Upper lobe of left lung (tissue), 6 donors: ENCODE results near the gene PIP4K2C. TPM values are rescaled to one million over a fixed set of nuclear protein-coding genes. Genes with fewer than 3 reads are reported as not detected.

ENCODE experiments used
- ATAC-seq, 2 donors: fragments of 200-7000 bp; cut with Tn5 transposase; one replicate each; pipeline ENCODE4 v1.9.1; 2022; ENCODE audit warnings: mild to moderate bottlenecking in 2 of 2, moderate library complexity in 2 of 2; ENCODE audit not compliant: low FRiP score in 2 of 2
- DNase-seq, 2 donors: peaks; one replicate each; pipeline ENCODE4 v3.0.0-alpha.2; 2019 to 2020
- H3K27ac ChIP-seq, 4 donors: fragments of 200-600 bp; sonication (generic); one replicate each; pipeline ENCODE4 v1.5.1; 2016 to 2019
- H3K27me3 ChIP-seq, 4 donors: fragments of 200-600 bp; sonication (generic); one replicate each; pipeline ENCODE4 v1.5.1; 2017 to 2019
- H3K36me3 ChIP-seq, 4 donors: fragments of 200-600 bp; sonication (generic); one replicate each; pipeline ENCODE4 v1.5.1; 2016 to 2019
- H3K4me1 ChIP-seq, 4 donors: fragments of 200-600 bp; sonication (generic); one replicate each; pipeline ENCODE4 v1.5.1; 2018 to 2019
- H3K4me3 ChIP-seq, 4 donors: fragments of 200-600 bp; sonication (generic); one replicate each; pipeline ENCODE4 v1.5.1; 2017 to 2019; ENCODE audit warnings: mild to moderate bottlenecking in 2 of 4, moderate library complexity in 1 of 4
- H3K9me3 ChIP-seq, 4 donors: fragments of 200-600 bp; sonication (generic); one replicate each; pipeline ENCODE4 v1.5.1; 2018 to 2019
- EP300 ChIP-seq, 4 donors: sonication (generic); formaldehyde crosslinking; IDR thresholded peaks; one replicate each; pipeline ENCODE4 v1.5.1; 2017; ENCODE audit warnings: antibody characterized with exemption in 4 of 4, control low read depth in 2 of 4
- POLR2A ChIP-seq, 4 donors: fragments of 450-650 bp; IDR thresholded peaks; one replicate each; pipeline ENCODE4 v1.5.1; 2016 to 2017; ENCODE audit warnings: antibody characterized with exemption in 4 of 4, mild to moderate bottlenecking in 2 of 4
- POLR2AphosphoS5 ChIP-seq, 2 donors: sonication (generic); formaldehyde crosslinking; IDR thresholded peaks; one replicate each; pipeline ENCODE4 v1.5.1; 2017; ENCODE audit warnings: antibody characterized with exemption in 2 of 2
- whole genome bisulfite sequencing, 2 donors: methylation state at CpG; one replicate each; pipeline ENCODE4 v1.1.5; 2017 to 2018; 5-methylcytosine and 5-hydroxymethylcytosine counted together
- total RNA-seq, 6 donors: library from RNA; depleted of rRNA in 4 of 6; stranded (reverse); fragments of >200 nt in 4 of 6; gene quantifications; one replicate each; pipeline versions ENCODE4 v1.1.0 to v1.2.1, GENCODE V29; 2016 to 2021
- TF ChIP-seq, protein P1 (sequence below), 6 experiments: fragments of 450-650 bp in 4 of 6; fragments of 200-600 bp in 2 of 6; sonication (generic) in 2 of 6; IDR thresholded peaks; one replicate each; pipeline ENCODE4 v1.5.1; 2016 to 2019; ENCODE audit warnings: antibody characterized with exemption in 6 of 6
- donor health status: DM: no; HTN: no; CAD: no; lungs with moderate emphysema.
- donor health status: DM: no; HTN: yes; CAD: no; lungs with severe emphysema.

The PIP4K2C gene
- total RNA-seq, 6 donors from 2014 or later, result 13.4 to 56.7 (median 30.7) TPM

DNA sequence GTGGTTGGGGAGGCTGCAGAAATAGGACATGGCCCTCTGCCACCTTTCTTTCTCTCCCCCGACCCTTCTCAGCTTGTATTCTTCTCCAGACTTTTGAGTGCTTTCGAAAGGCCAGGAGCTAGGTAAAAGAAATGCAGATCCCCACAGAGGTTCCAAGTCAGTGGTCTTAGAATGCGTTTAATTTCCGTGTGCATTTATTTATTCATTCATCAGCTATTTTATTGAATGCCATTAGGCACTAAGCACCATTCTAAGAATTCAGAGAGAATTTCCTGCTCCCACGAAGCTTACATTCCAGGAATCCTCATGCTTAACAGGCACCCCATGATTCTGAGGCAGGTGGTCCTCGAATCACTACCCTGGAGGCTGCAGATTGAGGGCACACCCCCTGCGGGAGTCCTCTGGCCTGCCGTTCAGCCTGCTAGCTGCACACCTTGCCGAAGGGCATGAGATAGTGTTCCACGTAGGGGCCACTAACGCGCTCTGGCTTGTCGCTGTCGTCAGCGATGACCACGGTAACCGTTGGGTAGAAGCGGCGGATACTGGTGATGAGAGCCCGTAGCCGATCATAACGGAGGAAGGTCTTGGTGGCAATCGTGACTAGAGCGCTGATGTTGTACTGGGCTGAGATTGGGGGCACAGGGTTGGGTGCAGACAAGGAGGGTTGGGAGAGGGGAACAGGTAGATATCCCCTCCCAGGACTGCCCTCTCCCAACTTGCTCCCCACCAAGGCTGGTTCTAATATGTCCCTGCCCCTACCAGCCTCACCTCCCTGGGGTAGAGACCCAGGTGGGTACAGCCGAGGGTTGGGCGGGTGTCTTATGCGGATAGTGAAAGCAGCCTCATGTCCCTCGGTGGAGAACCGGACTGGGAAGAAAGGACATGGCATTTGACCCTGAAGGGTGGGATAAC lies 37.5 kb downstream of the PIP4K2C start:
- 58 to 62% methylated on average over 22 to 29 of the region's 29 CpGs for WGBS, 2 donors
- DNase-seq, result no peak
- no peak overlapping the region for H3K27ac ChIP-seq
- H3K4me3 ChIP-seq, result no peak overlapping the region
- peaks cover 0 to 73% (median 24%) of the 10 kb centered on the region in 4 donors for H3K27me3 ChIP-seq
- TF ChIP-seq EP300 (IDR thresholded peaks at IDR 0.05) (no peak), POLR2A (IDR thresholded peaks at IDR 0.05) (no peak), POLR2AphosphoS5 (IDR thresholded peaks at IDR 0.05) (no peak)
- TF ChIP-seq, protein P1, sequence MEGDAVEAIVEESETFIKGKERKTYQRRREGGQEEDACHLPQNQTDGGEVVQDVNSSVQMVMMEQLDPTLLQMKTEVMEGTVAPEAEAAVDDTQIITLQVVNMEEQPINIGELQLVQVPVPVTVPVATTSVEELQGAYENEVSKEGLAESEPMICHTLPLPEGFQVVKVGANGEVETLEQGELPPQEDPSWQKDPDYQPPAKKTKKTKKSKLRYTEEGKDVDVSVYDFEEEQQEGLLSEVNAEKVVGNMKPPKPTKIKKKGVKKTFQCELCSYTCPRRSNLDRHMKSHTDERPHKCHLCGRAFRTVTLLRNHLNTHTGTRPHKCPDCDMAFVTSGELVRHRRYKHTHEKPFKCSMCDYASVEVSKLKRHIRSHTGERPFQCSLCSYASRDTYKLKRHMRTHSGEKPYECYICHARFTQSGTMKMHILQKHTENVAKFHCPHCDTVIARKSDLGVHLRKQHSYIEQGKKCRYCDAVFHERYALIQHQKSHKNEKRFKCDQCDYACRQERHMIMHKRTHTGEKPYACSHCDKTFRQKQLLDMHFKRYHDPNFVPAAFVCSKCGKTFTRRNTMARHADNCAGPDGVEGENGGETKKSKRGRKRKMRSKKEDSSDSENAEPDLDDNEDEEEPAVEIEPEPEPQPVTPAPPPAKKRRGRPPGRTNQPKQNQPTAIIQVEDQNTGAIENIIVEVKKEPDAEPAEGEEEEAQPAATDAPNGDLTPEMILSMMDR (IDR thresholded peaks at IDR 0.05), result no peak
- ATAC-seq, result no peak
- peaks cover 21 to 34% (median 29%) of the 10 kb centered on the region in 4 donors for H3K4me1 ChIP-seq
- no peaks in the 10 kb centered on the region for H3K9me3 ChIP-seq
- H3K36me3 ChIP-seq, result no peaks in the 10 kb centered on the region

DNA sequence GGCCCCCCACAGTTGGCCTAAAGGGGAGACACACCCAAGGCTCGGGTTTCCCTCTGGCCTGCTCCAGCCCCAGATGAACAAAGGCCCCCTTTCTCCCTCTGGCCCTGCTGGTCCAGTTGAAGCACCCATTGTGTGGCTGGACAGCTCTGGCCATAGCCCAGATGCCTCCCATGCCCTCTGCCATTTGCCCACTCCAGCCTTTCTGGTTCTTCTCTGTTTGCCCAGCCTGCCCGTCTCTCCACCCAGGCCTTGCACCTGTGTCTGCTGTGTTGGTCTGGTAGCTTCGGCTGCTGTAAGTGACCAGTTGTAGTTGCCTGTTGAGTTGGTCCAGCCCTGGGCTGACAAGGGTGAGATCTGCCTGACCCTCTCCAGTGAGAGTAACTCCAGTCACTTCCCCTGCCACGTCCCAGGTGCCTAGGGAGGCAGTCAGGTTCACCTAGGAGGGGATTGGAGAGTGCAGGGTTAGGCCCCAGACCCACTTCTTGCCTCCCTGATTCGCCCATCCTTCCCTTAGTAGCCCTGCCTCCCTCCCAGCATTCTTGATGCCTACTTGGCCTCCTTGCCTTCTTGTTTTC lies 39.0 kb downstream of the PIP4K2C start:
- Histone ChIP-seq H3K36me3 (no peaks in the 10 kb centered on the region), H3K9me3 (no peaks in the 10 kb centered on the region), H3K27me3 (peaks cover 0 to 64% (median 24%) of the 10 kb centered on the region in 4 donors), H3K4me3 (no peak overlapping the region), H3K4me1 (peaks cover 21 to 35% (median 30%) of the 10 kb centered on the region in 4 donors), H3K27ac (no peak overlapping the region)
- TF ChIP-seq POLR2A (IDR thresholded peaks at IDR 0.05) (no peak), POLR2AphosphoS5 (IDR thresholded peaks at IDR 0.05) (no peak), EP300 (IDR thresholded peaks at IDR 0.05) (no peak)
- TF ChIP-seq, protein P1 (IDR thresholded peaks at IDR 0.05), result no peak
- 76 to 82% methylated on average over 4 to 5 of the region's 5 CpGs for WGBS, 2 donors
- ATAC-seq (no peak), DNase-seq (no peak)

DNA sequence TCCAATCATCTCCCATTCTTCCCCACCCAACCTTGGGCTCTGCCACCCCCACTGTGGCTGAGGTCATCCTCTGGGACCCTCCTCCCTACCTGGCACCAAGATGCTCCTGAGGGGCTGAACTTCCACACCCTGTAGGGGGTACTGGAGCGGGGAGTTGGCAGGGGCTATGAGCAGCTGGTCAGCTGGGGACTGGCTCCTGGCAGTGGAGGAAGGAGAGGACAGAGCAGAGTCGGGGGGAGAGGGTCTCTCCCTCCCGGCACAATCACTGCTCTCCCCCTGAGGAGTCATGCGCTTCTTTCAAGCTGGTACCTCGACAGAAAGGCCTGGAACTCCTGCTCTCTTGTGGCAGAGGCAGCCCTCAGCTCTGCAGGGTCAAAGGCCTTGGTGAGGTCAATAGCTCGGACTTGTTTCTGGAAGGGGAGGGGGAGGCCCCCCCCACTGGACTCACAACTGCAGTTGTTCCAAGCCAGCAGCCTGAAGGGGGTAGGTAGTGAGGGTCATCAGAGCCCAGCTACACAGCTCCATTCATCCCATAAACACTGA lies 40.0 kb downstream of the PIP4K2C start:
- DNase-seq, result no peak
- WGBS, 2 donors, result 47 to 59% methylated on average over 4 to 6 of the region's 6 CpGs
- Histone ChIP-seq H3K27me3 (peaks cover 0 to 55% (median 21%) of the 10 kb centered on the region in 4 donors), H3K27ac (no peak overlapping the region), H3K4me3 (no peak overlapping the region), H3K36me3 (no peaks in the 10 kb centered on the region), H3K4me1 (peaks cover 21 to 35% (median 30%) of the 10 kb centered on the region in 4 donors), H3K9me3 (no peaks in the 10 kb centered on the region)
- no peak for TF ChIP-seq EP300 (IDR thresholded peaks at IDR 0.05)
- TF ChIP-seq, protein P1 (IDR thresholded peaks at IDR 0.05), result no peak
- TF ChIP-seq POLR2A (IDR thresholded peaks at IDR 0.05), result no peak
- TF ChIP-seq POLR2AphosphoS5 (IDR thresholded peaks at IDR 0.05), result no peak
- no peak for ATAC-seq

DNA sequence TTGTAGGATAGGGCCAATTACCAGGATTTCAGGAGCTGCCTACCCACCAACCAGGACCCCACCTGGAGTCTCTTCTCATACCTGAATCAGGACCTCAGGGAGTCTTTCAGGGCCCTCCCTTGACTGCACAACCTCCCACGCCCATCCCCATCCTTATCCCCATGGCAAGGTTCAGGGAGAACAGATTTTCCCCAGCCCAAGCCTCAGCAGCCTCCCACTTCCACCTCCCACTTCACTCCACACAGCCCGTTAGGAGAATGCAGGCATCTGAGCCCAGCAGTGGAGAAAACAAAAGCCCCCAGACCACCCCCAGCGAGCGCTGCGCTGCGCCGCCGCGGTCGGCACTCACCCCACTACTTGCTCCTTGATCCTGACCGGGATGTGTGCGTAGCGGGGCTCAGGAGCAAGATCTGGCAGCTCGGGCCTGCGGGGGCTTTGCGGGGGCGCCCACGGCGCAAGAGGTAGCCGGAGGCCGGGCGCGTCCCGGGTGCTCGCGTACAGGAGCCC lies 40.6 kb downstream of the PIP4K2C start:
- WGBS, 2 donors, result 16 to 52% methylated on average over 2 to 10 of the region's 26 CpGs

More for the DNA sequence above, 40.6 kb downstream of the PIP4K2C start:
- no peak for ATAC-seq
- Histone ChIP-seq H3K9me3 (no peaks in the 10 kb centered on the region), H3K4me1 (peaks cover 21 to 35% (median 30%) of the 10 kb centered on the region in 4 donors), H3K27ac (no peak overlapping the region), H3K27me3 (peaks cover 0 to 49% (median 17%) of the 10 kb centered on the region in 4 donors), H3K4me3 (peak overlapping the region in 3 of 4 donors; percentile 39 to 56 (median 51)), H3K36me3 (no peaks in the 10 kb centered on the region)
- no peak for TF ChIP-seq POLR2AphosphoS5 (IDR thresholded peaks at IDR 0.05)
- no peak for TF ChIP-seq POLR2A (IDR thresholded peaks at IDR 0.05)
- TF ChIP-seq EP300 (IDR thresholded peaks at IDR 0.05), result no peak
- TF ChIP-seq, protein P1 (IDR thresholded peaks at IDR 0.05), result no peak
- peak in 1 of 2 donors; percentile 83 for DNase-seq
